Measurements from ENCODE around the gene STIM2.
A peak's percentile ranks its signal among the peaks of the same experiment; 100 is the strongest.

STIM2 gene

DNA sequence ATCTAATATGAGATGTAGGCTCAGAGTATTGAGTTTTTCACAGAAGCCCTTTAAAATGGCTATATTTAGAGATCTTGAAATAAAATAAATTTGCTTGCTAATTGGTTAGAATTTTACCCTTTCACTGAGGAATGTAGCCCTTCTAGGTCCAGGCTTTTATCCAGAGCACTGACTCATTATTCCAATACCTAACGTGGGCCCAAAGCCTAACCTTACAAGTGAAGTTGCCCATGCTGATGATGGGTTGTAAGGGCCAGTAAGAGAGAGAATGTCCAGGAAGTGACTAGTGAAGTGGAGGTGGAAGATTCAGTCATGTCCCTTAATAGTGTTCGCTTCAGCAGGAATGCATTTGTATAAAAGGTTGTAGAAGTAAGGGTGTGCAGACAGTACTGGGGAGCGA, 155.9 kb downstream of the STIM2 start:
- DNase-seq (ENCODE audit: low read depth, low spot score) = peak; percentile 45
- TF ChIP-seq, protein P1, sequence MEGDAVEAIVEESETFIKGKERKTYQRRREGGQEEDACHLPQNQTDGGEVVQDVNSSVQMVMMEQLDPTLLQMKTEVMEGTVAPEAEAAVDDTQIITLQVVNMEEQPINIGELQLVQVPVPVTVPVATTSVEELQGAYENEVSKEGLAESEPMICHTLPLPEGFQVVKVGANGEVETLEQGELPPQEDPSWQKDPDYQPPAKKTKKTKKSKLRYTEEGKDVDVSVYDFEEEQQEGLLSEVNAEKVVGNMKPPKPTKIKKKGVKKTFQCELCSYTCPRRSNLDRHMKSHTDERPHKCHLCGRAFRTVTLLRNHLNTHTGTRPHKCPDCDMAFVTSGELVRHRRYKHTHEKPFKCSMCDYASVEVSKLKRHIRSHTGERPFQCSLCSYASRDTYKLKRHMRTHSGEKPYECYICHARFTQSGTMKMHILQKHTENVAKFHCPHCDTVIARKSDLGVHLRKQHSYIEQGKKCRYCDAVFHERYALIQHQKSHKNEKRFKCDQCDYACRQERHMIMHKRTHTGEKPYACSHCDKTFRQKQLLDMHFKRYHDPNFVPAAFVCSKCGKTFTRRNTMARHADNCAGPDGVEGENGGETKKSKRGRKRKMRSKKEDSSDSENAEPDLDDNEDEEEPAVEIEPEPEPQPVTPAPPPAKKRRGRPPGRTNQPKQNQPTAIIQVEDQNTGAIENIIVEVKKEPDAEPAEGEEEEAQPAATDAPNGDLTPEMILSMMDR (IDR thresholded peaks at IDR 0.05; ENCODE audit: low read depth, low read length) = no peak
- H3K4me3 ChIP-seq (ENCODE audit: low read depth, low read length) = no peak overlapping the region
- in situ Hi-C loops (cut with HindIII; ENCODE audit: low sequenced_read_pairs) = no loop called here

- no peak for DNase-seq (ENCODE audit: low read depth, low spot score)
- H3K4me3 ChIP-seq (ENCODE audit: low read depth, low read length) = no peak overlapping the region
- TF ChIP-seq, protein P1 (IDR thresholded peaks at IDR 0.05; ENCODE audit: low read depth, low read length) = no peak
- in situ Hi-C loops (cut with HindIII; ENCODE audit: low sequenced_read_pairs) = no loop called here
Observed at GRCh38 chr4:27017623-27018022, 157.0 kb downstream of the STIM2 start.

GRCh38 chr4:27018076-27018475, 157.4 kb downstream of the STIM2 start:
- TF ChIP-seq, protein P1 (IDR thresholded peaks at IDR 0.05; ENCODE audit: low read depth, low read length) = no peak
- no peak for DNase-seq (ENCODE audit: low read depth, low spot score)
- H3K4me3 ChIP-seq (ENCODE audit: low read depth, low read length) = no peak overlapping the region
- in situ Hi-C loops (cut with HindIII; ENCODE audit: low sequenced_read_pairs) = no loop called here

DNA sequence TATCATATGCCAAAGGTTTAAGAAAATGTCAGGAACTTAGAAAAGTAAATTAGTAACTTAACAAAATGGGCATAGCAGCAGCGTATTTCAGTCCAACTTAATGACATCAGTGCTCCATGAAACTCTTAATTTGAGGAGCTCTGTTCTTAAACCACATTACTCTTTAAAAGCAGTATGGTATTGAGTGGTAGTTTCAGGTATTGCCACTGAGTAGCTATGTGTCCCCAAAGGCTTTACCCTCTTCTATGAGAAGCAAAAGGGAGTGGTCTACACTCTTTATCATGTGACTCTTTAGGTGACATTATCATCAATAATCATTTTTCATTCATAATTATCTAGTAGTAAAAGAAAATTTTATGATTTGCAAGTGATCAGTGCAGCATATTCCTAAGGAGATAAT, 158.3 kb downstream of the STIM2 start:
- in situ Hi-C loops (cut with HindIII; ENCODE audit: low sequenced_read_pairs) = no loop called here
- TF ChIP-seq, protein P1 (IDR thresholded peaks at IDR 0.05; ENCODE audit: low read depth, low read length) = no peak
- DNase-seq (ENCODE audit: low read depth, low spot score) = no peak

GRCh38 chr4:27019766-27020165, 159.1 kb downstream of the STIM2 start:
- TF ChIP-seq, protein P1 (IDR thresholded peaks at IDR 0.05; ENCODE audit: low read depth, low read length) = no peak
- H3K4me3 ChIP-seq (ENCODE audit: low read depth, low read length) = no peak overlapping the region
- in situ Hi-C loops (cut with HindIII; ENCODE audit: low sequenced_read_pairs) = no loop called here
- no peak for DNase-seq (ENCODE audit: low read depth, low spot score)

More for the DNA sequence above, 158.3 kb downstream of the STIM2 start:
- H3K4me3 ChIP-seq (ENCODE audit: low read depth, low read length) = no peak overlapping the region

DNA sequence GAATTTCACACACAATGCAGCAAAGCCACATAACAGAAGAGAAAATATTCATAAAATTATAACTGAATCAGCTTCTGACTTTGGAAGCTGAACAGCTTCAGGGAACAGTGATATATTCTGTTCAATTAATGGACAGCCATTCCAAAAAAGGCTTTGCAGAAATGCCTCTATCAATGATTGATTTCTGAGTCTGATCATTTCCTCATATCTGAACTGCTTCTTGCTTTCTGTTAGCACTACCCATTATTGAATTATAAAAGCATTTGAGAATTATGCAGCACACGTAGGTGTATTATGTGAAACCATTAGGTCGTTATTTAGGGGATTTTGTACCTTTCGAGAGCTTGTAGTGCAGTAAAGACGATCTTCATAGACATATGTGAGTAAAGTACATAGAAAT, 159.6 kb downstream of the STIM2 start:
- in situ Hi-C loops (cut with HindIII; ENCODE audit: low sequenced_read_pairs) = no loop called here
- H3K4me3 ChIP-seq (ENCODE audit: low read depth, low read length) = no peak overlapping the region
- TF ChIP-seq, protein P1 (IDR thresholded peaks at IDR 0.05; ENCODE audit: low read depth, low read length) = no peak
- no peak for DNase-seq (ENCODE audit: low read depth, low spot score)

- TF ChIP-seq, protein P1 (IDR thresholded peaks at IDR 0.05; ENCODE audit: low read depth, low read length) = no peak
- DNase-seq (ENCODE audit: low read depth, low spot score) = no peak
- H3K4me3 ChIP-seq (ENCODE audit: low read depth, low read length) = no peak overlapping the region
- in situ Hi-C loops (cut with HindIII; ENCODE audit: low sequenced_read_pairs) = no loop called here
Observed at GRCh38 chr4:27020603-27021002, 160.0 kb downstream of the STIM2 start.
